Measurements from ENCODE around the gene SLC6A18. TPM values are rescaled to one million over a fixed set of nuclear protein-coding genes. Genes with fewer than 3 reads are reported as not detected.

SLC6A18 gene
- total RNA-seq, 1 donor, result not detected

DNA sequence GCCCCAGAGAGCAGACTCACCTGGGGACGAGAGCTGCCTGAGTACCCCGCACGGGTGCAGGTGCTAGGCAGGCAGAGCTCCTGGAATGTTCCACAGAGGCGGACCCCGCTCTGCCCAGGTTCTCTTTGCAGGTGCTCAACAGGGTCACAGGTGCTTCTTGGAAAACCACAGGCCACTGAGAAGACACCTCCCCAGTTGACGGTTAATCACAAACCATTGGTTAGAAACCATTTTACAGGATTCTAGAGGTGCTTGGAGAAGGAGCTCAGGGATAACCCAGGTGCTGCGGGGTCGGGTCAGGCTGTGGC is 41.1 kb upstream of the SLC6A18 start:
- TF ChIP-seq, protein P1, sequence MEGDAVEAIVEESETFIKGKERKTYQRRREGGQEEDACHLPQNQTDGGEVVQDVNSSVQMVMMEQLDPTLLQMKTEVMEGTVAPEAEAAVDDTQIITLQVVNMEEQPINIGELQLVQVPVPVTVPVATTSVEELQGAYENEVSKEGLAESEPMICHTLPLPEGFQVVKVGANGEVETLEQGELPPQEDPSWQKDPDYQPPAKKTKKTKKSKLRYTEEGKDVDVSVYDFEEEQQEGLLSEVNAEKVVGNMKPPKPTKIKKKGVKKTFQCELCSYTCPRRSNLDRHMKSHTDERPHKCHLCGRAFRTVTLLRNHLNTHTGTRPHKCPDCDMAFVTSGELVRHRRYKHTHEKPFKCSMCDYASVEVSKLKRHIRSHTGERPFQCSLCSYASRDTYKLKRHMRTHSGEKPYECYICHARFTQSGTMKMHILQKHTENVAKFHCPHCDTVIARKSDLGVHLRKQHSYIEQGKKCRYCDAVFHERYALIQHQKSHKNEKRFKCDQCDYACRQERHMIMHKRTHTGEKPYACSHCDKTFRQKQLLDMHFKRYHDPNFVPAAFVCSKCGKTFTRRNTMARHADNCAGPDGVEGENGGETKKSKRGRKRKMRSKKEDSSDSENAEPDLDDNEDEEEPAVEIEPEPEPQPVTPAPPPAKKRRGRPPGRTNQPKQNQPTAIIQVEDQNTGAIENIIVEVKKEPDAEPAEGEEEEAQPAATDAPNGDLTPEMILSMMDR (IDR thresholded peaks at IDR 0.05; ENCODE audit: insufficient read depth, low read depth, low read length), result no peak
- no peak overlapping the region for H3K4me3 ChIP-seq (ENCODE audit: low read depth, low read length)
- no peak for DNase-seq (ENCODE audit: low read depth)

DNA sequence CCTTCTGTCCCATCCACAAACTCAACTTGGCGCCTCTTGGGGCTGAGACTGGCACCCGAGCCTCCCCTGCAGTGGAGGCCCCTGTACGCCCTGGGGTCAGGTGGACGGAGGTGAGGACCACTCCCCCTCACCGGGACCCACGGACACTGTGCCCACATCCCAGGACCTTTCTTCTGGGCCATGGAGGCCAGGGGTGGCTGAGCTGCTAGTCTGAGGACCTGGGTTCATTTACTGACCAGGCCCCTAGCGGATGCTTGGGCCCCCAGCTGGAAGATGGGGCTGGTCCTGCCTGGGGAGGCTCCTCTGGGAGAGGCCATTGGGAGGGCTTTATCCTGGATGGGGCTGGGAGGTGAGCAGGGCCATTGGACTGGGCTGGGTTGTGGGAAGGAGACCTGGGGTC is 40.7 kb upstream of the SLC6A18 start:
- no peak for DNase-seq (ENCODE audit: low read depth)
- no peak overlapping the region for H3K4me3 ChIP-seq (ENCODE audit: low read depth, low read length)
- TF ChIP-seq, protein P1 (IDR thresholded peaks at IDR 0.05; ENCODE audit: insufficient read depth, low read depth, low read length), result no peak

DNA sequence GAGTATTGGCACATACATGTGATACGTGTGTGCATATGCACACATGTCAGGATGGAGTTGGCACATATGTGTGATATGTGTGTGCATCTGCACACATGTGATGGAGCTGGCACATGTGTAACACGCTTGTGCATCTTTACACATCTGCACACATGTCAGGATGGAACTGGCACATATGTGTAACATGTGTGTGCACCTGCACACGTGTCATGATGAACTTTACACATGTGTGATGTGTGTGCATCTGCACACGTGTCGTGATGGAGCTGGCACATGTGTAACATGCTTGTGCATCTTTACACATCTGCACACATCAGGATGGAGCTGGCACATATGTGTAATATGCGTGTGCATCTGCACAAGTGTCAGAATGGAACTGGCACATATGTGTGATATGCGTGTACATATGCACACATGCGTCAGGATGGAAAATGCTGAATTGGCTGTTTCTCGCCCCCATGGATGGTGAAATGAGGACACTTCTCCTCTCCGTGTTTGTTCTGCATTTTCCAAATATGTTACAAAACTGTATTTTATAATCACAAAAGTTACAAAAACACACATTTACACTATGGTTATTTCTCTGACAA is 40.0 kb upstream of the SLC6A18 start:
- no peak overlapping the region for H3K4me3 ChIP-seq (ENCODE audit: low read depth, low read length)
- TF ChIP-seq, protein P1 (IDR thresholded peaks at IDR 0.05; ENCODE audit: insufficient read depth, low read depth, low read length), result no peak
- no peak for DNase-seq (ENCODE audit: low read depth)

DNA sequence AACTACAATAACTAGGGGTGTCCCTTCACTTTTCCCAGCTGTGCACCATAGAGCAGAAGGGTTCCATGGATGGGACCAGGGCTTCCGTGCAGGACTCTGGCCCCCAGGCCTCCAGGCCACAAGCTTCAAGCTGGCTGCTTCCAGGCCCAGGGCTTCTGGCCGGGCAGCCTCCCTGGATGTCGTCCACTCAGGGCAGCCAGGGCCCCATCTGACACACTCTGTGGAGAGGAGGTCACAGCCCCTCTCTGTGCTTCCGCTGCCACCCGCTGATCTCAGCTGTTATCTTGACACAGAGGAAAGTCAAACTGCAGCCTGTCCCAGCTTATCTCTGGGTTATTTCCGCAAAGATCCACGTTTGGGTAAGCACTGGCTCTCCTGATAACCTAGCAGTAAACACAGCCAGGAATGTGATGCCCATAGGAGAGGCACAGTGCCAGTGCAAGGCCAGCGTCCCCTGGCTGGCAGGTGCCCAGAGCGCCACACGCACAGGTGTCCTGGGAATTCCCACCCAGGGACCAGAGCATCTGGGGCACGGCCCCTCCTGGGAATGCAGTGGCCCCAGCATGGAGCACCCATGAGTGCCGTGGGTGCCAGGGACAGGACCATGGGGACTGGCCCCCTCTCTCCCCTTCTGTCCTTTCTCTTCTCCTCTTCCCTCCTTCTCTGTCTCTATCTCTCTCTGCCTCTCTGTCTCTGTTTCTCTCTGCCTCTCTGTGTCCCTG is 39.4 kb upstream of the SLC6A18 start:
- TF ChIP-seq, protein P1 (IDR thresholded peaks at IDR 0.05; ENCODE audit: insufficient read depth, low read depth, low read length), result no peak
- H3K4me3 ChIP-seq (ENCODE audit: low read depth, low read length), result no peak overlapping the region
- DNase-seq (ENCODE audit: low read depth), result no peak

DNA sequence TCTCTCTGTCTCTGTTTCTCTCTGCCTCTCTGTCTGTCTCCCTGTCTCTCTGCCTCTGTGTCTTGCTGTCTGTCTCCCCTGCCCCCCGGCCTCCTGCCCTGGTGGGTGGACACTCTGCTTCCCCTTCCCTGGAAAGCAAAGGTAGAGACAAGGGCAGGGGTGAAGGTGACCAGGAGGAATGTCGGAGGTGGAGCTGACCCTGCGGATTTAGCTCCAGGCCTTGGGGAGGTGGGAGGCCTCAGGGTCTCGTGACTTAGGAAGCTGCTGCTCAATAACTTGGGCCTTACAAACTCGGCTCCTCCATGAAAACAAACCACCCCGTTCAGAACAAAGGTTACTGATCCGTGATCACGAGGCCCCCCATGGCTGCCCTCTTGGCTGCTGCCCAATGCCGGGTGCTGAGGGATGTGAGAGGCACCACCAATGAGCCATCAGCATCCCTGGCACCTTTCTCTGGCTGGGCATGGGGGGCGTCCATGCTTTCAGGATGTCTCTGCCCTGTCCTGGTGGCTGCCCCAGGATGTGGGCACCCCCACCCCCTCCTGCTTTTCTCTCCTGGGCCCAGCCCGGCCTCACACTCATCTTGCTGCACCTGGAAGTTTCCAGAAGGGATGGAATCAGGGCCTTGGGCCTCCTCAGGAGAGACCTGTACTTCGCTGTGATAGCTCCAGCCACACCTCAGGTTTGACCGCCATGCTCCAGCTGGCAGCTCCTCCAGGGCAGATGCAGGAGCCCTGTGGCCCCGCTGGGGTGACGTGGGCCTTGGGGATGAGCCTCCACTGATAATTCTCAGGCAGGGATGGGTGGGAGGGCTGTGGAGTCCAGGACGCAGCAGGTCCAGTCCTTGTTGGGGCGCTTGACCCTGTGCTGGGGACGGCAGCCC is 38.6 kb upstream of the SLC6A18 start:
- H3K4me3 ChIP-seq (ENCODE audit: low read depth, low read length), result no peak overlapping the region
- TF ChIP-seq, protein P1 (IDR thresholded peaks at IDR 0.05; ENCODE audit: insufficient read depth, low read depth, low read length), result no peak

DNA sequence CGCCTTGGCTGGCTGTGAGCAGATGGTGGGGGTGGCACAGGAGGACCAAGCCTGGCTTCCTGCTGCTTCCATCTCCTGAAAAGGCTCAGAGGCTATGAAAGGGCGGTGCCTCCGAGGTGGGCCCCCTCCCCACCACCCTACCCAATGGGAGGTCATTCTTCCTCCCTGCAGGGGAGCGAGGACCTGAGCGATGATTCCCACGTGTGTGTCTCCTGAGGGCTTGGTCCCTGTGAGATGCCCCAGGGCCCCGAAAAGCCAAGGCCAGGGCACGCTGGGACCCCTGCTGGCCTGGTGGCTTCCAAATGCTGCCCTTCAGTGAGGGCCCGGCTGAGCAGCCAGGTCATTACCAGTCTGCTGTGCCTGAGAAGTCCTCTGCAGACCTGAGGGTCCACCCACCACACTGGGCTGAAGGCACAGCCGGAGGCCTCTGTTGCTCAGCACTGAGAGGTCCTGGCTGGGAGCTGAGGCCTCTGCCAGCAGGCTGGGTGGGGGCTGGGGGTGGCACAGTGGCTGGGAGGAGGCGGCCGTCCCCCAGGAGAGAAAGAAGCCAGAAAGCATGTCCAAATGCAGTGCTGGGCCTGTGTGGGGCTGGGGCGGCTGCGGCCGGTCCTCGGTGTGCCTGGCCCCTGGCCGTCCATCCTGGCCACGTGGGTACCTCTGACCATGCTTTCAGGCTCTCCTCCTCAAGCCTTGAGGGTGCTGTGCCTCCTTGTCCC is 37.8 kb upstream of the SLC6A18 start:
- no peak for DNase-seq (ENCODE audit: low read depth)
- TF ChIP-seq, protein P1 (IDR thresholded peaks at IDR 0.05; ENCODE audit: insufficient read depth, low read depth, low read length), result no peak
- H3K4me3 ChIP-seq (ENCODE audit: low read depth, low read length), result no peak overlapping the region

More for the DNA sequence above, 38.6 kb upstream of the SLC6A18 start:
- no peak for DNase-seq (ENCODE audit: low read depth)
